HG03354 (cell line): Measurements from ENCODE around the gene AIP.

Source experiments
- ATAC-seq: cut with Tn5 transposase; IDR thresholded peaks from one replicate; pipeline ENCODE4 v1.9.1; 2021; ENCODE audit warnings: mild to moderate bottlenecking; ENCODE audit not compliant: unreplicated experiment, poor library complexity, severe bottlenecking

AIP gene

DNA sequence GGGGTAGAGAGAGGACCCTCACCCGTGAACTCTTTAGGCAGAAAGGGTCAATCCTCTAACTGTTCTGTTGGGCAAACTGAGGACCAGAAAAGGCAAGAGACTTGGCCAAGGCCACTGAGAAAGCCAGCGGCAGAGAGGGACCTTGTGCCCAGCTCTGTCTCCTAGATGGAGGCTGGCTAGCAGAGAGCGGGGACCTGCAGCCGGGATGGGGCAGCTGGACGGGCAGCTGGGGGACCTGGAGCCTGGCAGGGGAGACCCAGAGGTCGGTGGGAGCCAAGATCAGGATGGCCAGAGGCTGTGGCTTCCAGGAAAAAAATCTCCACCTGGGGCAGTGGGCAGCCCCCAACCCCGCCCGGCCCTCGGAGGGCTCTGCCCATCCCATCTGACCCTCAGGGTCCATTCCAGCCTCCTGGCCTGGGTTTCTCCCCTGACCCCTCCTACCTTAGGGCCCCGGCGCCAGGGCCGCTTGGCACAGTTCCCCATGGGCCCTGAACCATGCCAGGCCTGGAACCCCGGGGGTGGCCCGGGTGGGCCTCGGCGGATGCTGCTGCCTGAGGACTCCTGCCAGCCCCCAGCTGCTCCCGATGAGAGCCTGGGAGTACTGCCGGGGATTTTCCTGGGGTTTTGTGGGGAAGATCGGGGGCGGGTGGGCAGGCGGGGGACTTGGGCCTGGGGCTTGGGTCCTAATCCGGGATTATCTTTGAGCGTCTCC lies 40.2 kb downstream of the AIP start, which contains the start of gene CABP2:
Gene CABP2, minus strand, starts transcription at position 603 of the 712 bp plus-strand sequence. Its CDS starts 120 bp downstream, at position 483.
- ATAC-seq: no peak

DNA sequence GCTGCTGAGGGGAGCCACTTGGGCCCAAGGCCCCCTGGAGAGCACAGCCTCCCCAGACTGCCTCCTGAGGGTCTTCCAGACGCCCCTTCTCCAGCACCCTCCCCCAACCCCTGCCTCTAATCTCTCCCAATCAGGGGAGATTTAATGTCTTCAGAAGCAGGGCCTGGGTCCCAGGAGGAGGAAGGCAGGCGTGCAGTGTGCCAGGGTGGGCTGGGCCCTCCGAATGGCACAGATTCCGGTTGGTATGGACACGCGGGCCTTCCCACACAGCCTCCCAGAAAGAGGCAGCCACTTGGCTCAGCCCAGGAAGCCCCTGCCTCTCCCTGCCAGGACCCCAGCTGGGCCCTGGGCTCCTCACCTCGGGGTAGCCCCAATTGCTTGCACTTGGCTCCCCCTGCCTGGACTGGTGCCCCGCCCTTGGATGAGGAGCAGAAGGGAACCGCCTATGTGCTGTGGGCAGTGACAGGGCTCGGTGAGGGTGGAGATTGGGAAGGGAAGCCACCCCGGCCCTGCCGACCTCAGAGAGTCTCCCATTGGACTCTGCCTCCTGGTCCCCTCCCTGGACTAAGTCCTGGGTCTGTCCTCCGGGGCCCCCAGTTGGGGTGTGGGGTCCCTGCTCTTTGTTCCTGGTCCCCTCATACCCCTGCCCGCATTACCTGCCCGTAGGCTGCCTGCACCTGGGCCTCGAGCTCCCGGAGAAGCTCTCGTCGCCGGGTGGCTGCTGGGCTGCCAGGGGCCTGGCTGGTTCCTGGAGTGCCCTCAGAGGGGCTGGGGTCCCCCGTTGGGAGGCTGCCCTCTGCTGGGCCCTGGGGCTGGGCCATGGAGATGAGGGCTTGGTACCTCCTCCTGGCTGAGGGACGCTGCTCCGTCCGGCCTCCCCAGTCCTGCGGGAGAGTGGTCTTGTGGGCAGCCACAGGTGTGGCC lies 41.0 kb downstream of the AIP start:
- ATAC-seq: no peak

DNA sequence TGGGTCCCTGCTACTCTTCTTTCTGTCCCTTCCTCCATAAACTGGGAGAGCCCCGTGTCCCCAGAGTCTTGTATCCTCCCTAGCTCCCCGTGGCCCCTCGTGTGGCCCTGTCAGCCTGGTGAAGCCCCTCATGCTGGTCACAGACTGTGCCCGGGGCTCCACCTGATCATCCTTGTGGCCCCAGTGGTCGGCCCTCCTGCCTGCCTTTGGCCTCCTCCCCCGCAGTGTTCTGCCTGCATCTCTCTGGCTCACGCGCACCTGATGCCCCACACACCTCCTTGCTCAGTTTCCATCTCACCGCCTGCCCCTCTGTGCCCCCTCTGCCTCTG lies 41.6 kb downstream of the AIP start:
- ATAC-seq: no peak

DNA sequence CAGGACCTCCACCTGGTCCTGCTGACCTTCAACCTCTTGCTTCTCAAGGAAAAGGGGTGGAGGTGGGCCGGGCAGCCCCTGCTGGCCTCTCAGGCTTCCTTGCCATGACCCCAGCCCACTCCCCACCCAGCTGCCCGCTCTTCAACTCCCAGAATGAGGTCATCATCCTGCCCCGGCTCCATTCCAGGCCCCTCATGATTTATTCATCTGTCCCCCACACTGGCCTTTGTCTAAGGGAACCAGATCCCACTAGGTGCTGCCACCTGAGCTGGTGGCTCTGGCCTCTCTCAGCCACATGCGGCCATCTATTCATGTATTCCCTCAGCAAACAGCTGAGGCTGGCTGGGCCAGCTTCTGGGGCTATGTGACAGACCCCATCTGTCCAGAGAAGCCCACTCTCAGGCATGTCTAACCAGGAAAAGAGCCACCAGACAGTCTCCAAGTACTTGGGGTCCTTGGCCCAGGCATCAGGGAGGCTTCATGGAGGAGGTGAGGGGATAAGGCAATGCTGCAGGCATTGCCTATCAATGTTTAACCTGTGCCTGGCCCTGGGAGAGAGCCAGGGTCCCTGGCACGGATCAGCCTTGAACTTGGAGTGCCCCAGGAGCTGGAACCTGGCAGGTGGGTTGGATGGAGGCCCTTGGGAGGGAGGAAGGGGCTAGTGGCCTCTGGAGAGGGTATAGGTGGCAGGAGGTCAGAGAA lies 42.6 kb downstream of the AIP start:
- no peak for ATAC-seq

DNA sequence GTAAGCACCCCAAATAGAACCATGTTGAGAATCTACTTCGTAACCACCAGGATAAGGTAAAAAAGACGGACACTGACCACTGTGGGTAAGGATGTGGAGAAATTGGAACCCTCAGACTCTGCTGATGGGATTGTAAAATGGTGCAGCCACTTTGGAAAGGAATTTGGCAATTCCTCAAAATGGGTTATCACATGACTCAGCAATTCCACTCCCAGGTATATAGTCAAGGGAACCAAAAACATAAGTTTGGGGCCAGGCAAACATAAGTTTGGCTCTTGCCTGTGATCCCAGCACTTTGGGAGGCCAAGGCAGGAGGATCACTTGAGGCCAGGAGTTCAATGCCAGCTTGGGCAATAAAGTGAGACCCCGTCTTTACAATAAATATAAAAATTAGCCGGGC lies 45.5 kb downstream of the AIP start:
- no peak for ATAC-seq

DNA sequence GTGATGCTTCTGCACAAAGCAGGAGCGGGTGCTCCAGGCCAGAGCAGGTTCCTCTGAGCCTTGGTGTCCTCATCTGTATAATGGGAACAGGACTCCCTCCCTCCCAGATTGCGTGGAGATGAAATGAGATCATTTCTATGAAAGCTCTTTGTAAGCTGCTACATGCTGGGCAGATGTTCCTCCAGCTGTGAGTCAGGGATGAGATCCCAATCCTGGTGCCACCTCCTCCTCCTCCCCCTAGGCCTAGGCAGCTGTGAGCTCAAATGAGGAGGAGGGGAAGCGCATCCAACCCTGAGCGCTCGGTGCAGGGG lies 47.4 kb downstream of the AIP start:
- ATAC-seq: no peak

DNA sequence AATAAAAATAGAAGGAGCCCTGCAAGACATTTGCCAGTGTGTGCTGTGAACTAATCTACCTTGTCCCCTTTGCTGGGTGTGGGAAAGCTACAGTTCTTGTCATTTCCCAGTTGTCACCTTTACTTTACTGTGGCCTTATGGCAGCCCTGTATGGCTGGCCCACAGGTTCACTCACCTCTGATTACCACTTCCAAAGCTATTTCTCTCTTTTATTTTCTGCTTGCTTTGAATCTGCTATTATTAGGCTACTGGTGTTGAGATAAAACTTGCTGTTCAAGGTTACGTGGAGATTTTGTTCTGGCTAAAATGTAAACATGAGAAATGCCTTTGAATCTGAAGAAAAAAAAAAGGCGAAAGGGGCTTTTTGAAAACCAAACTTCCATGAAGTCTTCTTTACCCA lies 50.1 kb downstream of the AIP start:
- no peak for ATAC-seq

DNA sequence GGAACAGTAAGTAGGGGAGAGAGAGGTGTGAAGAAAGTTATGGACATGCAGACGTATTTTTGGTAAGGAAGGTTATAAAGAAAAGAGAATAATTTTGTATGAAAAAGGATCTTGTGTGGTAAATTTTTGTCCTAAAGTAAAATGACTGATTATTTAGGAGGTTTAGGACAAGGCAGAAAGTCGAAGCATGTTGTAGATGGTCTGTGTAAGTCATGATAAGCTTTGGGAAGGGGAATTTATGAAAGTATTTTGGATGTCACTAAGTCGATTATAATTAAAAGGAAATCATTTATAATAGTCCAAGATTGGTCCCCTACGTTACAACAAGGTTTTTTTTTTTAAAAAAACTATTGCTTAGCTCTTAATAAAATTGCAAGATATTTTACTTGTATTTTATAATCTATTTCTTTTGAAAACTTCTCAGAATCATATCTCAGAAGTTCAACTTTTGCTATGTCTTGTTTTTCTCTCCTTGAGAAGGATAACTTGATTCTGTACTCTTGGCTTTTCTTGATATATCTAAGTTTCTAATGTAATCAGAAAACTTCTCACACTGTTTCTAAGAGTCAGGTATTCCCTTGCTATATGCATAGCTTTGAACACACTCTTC lies 51.3 kb downstream of the AIP start:
- no peak for ATAC-seq

DNA sequence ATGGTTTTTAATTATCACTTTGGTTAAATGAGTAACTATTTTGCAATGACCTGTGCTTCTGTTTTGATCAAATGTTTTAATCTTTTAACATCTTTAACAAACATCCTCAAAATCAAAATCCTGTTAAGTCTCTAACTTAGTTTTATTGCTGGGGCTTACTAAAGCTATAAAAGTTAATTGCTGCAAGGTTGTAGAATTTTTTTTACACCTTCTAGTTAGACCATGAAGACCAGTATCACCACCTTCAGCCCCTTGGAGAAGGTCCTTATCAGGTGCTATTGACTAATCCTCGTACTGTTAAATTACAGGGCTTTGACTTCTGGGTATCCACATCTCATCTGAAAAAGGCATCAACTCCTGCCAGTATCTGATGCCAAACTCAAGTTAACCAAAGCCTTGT lies 52.7 kb downstream of the AIP start:
- ATAC-seq: no peak

DNA sequence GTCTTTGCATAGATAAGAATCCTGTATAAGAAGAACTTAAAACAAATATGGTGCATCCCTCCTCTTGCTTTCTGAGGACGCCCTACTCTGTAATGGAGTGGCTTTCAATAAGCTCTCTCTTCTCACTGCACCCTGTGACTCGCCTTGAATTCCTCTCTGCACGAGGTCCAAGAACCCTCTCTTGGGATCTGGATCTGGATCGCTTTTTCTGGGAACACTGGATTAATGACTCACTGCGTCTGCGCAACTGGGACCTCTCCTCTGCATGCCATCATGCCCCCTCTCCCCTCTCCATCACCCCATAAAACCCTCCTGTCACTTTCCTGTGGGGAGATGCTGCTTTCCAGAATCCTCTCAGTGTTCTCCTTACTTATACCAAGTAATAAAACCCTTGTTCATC lies 55.5 kb downstream of the AIP start:
- ATAC-seq: no peak

DNA sequence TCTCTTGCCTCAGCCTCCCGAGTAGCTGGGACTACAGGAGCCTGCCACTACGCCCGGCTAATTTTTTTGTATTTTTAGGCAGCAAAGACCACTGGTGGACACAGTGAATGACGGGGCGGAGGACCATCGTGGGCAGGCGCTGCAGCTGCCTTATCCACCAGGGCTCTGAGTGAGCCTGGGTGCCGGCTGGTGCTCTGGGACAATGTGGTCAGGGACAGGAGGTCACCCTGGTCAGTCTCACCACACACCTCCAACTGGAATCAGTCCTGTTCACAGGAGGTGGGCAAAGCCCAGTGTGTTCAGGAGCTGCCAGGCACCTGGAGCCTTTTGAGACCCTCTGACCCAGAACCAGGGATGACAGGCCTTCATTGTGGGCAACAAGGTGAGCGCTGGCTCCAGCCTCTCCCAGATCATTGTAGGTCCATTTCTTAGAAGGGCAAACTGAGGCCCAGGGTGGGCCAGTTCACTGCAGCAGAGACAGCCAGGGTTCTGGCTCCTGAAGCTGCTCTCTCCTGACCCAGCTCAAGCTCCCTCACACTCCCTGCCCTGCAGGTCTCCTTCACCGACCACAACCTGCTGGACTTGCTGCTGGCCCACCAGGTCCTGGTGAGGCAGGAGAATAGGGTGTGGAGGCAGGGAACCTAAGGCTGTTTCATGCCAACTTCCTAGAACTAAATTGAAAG lies 56.1 kb downstream of the AIP start:
- no peak for ATAC-seq

DNA sequence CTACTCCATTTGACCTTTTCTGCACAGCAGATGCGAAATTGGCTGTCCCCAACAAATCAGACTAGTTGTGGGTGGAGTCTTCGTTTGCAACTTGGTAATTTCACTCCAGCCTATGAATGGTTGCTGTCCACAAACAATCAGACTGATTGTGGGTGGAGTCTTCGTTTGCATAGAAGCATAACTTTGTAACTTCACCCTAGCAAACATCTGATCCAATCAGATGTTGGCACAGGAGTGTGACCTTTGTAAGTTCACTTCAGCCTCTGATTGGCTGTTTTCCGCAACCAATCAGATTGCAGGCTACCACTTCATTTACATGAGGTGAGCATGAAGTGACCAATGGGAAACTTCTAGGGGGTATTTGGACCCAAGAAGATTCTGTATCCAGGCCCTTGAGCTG lies 56.7 kb downstream of the AIP start:
- ATAC-seq: no peak
